ENCODE results near the gene STRN.
"Not testable (repeated sequence)": the region's sequence is repeated elsewhere in the genome, so short reads cannot be mapped to it uniquely, and the experiment has no call there.

The STRN gene

DNA sequence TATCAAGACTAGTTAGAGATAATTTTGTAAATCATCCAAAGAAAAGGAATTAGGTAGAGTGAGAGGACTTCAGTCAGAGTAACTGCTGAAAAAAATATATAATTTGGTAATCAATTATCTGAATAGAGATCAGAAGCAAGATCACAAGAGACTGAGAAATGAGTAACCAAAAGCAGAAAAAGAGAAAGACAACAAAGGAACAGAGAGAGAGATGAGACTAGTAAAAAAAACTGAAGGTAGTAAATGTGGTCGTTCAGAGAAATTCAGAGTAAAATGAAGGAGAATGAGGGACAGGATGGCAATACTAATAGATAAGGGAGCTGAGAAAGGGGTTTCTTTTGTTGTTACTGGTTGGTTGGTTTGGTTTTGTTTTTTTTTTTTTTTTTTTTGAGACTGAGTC, 16.5 kb downstream of the STRN start:
- no peaks in the 10 kb centered on the region for H3K9me3 Mint-ChIP-seq (ENCODE audit: low read depth)
- no peak overlapping the region for H3K4me3 Mint-ChIP-seq
- peaks cover 35% of the 10 kb centered on the region for H3K4me1 Mint-ChIP-seq (ENCODE audit: low read depth)
- peak overlapping the region; percentile 36 for H3K27ac Mint-ChIP-seq
- H3K36me3 Mint-ChIP-seq: peaks cover 3% of the 10 kb centered on the region
- H3K27me3 Mint-ChIP-seq: no peaks in the 10 kb centered on the region

DNA sequence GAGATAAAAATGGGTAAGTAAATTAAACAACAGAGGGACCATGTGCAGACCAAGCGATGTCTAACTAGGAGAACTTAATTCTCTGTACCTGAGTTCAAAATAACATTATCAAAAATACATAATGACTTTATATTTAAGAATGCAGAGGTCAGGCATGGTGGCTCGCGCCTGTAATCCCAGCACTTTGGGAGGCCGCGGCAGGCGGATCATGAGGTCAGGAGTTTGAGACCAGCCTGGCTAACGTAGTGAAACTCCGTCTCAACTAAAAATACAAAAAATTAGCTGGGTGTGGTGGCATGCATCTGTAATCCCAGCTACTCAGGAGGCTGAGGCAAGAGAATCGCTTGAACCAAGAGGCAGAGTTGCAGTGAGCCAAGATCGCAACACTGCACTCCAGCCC, 21.1 kb downstream of the STRN start:
- not testable (repeated sequence) for H3K4me3 Mint-ChIP-seq; H3K36me3 Mint-ChIP-seq; H3K27ac Mint-ChIP-seq; H3K9me3 Mint-ChIP-seq (ENCODE audit: low read depth); H3K27me3 Mint-ChIP-seq
- H3K4me1 Mint-ChIP-seq (ENCODE audit: low read depth): peaks cover 13% of the 10 kb centered on the region

DNA sequence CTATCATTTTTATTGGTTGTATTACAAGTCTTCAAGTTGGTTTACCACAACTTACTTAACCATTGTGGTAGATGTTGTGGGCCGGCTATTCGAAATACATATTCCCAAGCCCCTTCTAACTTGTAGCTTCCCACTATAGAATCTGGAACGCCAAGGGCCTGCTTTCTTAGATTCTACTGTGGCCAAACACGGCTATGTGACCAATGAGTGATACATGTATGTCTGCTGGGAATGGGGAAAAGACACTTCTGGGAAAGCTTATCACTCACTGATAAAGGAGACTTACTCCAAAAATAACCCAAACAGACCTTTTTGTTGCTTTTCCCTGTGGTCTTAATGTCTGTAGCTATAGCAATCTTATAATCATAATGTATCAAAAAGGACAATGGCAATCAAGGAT, 24.5 kb downstream of the STRN start:
- no peak overlapping the region for H3K27ac Mint-ChIP-seq
- H3K36me3 Mint-ChIP-seq: no peaks in the 10 kb centered on the region
- H3K4me1 Mint-ChIP-seq (ENCODE audit: low read depth): no peaks in the 10 kb centered on the region
- H3K4me3 Mint-ChIP-seq: no peak overlapping the region
- H3K27me3 Mint-ChIP-seq: no peaks in the 10 kb centered on the region
- no peaks in the 10 kb centered on the region for H3K9me3 Mint-ChIP-seq (ENCODE audit: low read depth)

DNA sequence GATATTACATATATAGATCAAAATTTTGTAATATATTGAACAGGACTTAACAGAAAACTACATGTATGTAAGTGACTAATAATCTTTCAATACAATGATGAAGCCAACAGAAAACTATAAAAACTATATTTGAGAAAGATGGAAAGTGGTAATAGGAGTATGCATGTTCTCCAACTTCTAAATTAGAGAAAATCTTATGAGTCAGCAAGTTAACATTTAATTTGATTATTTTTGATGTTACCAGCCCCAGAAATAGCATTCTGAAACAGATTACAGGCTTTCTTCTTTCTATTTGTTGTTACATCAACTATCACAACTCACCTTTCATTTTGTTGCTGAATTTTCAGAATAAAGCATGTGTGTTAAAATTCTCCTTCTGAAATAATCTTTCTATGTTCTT, 29.8 kb downstream of the STRN start:
- H3K27me3 Mint-ChIP-seq, H3K27ac Mint-ChIP-seq: not testable (repeated sequence)
- peaks cover 10% of the 10 kb centered on the region for H3K4me1 Mint-ChIP-seq (ENCODE audit: low read depth)

DNA sequence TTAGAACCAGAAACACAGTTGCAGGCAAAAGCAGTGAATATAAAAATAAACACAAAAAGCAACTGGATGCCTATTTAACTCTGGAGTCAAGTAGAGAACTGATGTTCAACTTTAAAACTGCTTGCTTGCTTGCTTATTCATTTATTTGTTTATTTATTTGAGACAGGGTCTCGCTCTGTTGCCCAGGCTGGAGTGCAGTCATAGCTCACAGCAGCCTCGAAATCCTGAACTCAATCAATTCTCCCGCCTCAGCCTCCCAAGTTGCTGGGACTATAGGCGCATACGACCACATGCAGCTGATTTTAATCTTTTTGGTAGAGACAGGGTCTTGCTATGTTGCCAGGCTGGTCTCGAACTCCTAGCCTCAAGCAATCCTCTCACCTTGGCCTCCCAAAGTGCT, 34.6 kb downstream of the STRN start:
- not testable (repeated sequence) for H3K27me3 Mint-ChIP-seq; H3K9me3 Mint-ChIP-seq (ENCODE audit: low read depth); H3K27ac Mint-ChIP-seq; H3K4me3 Mint-ChIP-seq
- peaks cover 20% of the 10 kb centered on the region for H3K4me1 Mint-ChIP-seq (ENCODE audit: low read depth)
- peaks cover 10% of the 10 kb centered on the region for H3K36me3 Mint-ChIP-seq

More for the DNA sequence above, 29.8 kb downstream of the STRN start:
- not testable (repeated sequence) for H3K4me3 Mint-ChIP-seq; H3K36me3 Mint-ChIP-seq; H3K9me3 Mint-ChIP-seq (ENCODE audit: low read depth)

DNA sequence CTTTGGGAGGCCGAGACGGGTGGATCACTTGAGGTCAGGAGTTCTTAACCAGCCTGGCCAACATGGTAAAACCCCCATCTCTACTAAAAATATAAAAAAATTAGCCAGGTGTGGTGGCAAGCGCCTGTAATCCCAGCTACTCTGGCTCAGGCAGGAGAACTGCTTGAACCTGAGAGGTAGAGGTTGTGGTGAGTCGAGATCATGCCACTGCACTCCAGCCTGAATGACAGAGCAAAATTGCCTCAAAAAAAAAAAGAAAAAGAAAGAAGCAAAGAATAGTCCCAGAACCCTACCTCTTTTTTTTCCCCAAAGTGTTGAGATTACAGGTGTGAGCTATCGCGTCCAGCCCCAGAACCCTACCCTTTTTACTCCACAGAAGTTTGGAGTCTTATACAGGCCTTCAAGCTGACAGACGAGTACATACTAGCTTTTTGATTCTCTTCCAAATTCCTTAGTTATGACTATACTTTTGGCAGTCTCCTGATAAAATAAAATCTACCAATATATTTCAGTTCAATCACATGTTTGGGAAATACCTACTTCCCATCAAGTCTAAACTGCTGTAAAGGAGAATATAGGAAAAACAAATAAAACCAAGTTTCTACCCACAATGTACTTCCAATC, 35.4 kb downstream of the STRN start:
- Mint-ChIP-seq H3K4me1 (ENCODE audit: low read depth) (peaks cover 25% of the 10 kb centered on the region), H3K27ac (peak overlapping the region; percentile 1)
- not testable (repeated sequence) for H3K4me3 Mint-ChIP-seq

DNA sequence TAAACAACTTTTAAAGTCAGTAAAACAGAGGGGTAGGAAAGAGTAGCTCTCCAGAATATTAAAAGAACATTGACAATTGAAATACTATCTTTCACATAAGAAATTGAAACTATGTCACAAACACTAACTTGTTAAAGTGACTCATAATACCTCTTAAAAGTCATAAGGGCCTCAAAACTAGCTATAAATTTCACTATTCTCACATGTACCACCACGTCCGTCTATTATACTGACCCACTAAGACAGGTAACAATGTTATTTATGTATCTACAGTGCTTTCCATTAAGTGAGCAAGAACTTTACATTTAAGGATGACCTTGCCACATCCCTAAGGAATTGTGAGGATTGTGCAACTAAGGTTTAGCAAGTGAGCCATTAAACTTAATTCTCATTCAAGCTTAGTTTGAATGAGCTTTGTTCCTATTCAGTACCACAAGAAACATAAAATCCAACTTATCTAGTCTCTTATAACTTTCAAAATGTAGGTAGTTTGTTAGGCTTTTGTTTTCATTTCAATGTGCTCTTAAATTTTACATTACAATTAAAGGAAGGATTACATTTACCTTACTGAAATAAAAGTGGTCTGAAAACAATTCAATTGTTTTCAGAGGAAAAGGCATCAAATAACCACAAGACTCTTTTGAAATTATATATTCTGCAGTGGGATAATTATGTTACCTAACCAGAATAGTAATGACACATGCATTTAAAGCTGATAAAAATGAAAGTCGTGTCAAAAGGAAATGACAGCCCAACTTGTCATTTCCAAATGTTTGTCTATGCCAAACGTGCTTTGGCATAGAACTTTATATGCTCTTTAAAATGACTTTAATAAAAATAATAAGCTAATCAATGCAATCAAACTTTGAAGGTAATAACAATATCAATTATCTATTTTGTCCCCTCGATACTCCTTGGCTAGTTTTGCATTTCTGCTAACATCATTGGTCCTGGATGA, 39.9 kb downstream of the STRN start:
- not testable (repeated sequence) for H3K27me3 Mint-ChIP-seq; H3K9me3 Mint-ChIP-seq (ENCODE audit: low read depth); H3K36me3 Mint-ChIP-seq
- Mint-ChIP-seq H3K27ac (peak overlapping the region; percentile 87), H3K4me1 (ENCODE audit: low read depth) (peaks cover 44% of the 10 kb centered on the region), H3K4me3 (peak overlapping the region; percentile 51)

More for the DNA sequence above, 35.4 kb downstream of the STRN start:
- H3K36me3 Mint-ChIP-seq; H3K27me3 Mint-ChIP-seq; H3K9me3 Mint-ChIP-seq (ENCODE audit: low read depth): not testable (repeated sequence)

DNA sequence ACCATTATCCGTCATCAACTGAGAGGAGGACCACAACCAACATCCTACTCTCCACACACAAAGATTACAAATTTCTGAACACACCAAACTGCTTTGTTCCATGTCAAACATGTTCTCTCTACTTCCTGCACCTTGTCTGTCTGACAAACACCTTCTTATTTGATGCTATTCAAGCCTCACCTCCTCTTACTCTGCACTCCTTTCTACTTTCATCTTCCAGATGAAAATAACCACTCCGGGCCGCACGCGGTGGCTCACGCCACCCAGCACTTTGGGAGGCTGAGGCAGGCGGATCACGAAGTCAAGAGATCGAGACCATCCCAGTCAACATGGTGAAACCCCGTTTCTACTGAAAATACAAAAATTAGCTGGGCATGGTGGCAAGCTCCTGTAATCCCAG, 43.7 kb downstream of the STRN start:
- not testable (repeated sequence) for H3K27me3 Mint-ChIP-seq; H3K9me3 Mint-ChIP-seq (ENCODE audit: low read depth); H3K36me3 Mint-ChIP-seq
- Mint-ChIP-seq H3K4me3 (peak overlapping the region; percentile 24), H3K27ac (peak overlapping the region; percentile 69), H3K4me1 (ENCODE audit: low read depth) (peaks cover 42% of the 10 kb centered on the region)

DNA sequence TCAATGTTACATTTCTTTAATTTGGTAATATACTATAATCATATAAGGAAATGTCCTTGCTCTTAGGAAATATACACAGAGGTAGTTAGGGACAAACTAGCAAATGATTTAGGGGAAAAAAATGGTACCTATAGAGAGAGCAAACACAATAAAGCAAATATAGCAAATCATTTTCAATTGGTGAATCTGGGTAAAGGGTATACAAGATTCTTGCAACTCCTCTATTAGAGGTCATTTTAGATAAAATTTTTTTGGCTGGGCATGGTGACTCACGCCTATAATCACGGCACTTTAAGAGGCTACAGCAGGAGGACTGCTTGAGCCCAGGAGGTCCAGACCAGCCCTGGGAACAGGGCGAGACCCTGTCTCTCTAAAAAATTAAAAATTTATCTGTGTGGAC, 44.4 kb downstream of the STRN start:
- H3K4me1 Mint-ChIP-seq (ENCODE audit: low read depth): peaks cover 41% of the 10 kb centered on the region
- H3K4me3 Mint-ChIP-seq: no peak overlapping the region
- peaks cover 5% of the 10 kb centered on the region for H3K36me3 Mint-ChIP-seq
- no peaks in the 10 kb centered on the region for H3K9me3 Mint-ChIP-seq (ENCODE audit: low read depth)
- H3K27me3 Mint-ChIP-seq: no peaks in the 10 kb centered on the region
- no peak overlapping the region for H3K27ac Mint-ChIP-seq

DNA sequence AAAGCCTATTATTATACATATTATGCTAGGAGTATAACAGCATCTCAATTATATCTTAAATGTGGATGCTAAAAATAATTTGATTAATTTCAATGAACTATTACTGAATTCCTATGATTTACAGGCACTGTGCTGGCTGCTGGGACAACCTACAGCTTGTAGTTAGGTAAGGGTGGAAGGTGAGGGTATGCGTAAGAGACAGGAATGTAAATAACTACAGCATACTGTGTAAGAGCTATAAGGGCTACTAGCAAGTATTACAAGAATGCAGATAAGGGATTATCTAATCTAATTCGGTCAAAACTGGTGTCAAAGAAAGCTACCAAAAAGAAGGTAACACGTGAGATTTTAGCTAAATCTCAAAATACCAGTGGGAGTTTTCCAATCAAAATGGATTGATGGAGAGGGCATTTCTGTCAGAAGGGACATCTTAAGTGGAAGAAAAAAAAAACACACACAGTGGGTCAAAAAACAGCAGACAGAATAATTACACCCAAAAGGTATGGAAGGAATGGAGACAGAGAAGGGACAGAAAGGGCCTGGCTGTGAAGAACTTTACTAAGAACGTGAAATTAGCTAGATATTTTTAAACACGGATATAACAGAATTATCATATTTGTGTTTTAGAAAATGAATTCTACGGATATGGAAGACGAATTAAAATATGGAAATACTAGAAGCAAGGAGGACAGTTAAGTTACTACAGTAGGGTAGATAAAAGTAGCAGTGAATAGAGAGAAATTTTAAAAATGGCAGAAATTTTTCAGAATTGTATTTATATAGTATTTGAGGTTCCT, 47.1 kb downstream of the STRN start:
- H3K4me1 Mint-ChIP-seq (ENCODE audit: low read depth): peaks cover 24% of the 10 kb centered on the region
- no peaks in the 10 kb centered on the region for H3K9me3 Mint-ChIP-seq (ENCODE audit: low read depth)
- no peaks in the 10 kb centered on the region for H3K27me3 Mint-ChIP-seq
- no peak overlapping the region for H3K4me3 Mint-ChIP-seq
- no peak overlapping the region for H3K27ac Mint-ChIP-seq
- H3K36me3 Mint-ChIP-seq: peaks cover 8% of the 10 kb centered on the region

DNA sequence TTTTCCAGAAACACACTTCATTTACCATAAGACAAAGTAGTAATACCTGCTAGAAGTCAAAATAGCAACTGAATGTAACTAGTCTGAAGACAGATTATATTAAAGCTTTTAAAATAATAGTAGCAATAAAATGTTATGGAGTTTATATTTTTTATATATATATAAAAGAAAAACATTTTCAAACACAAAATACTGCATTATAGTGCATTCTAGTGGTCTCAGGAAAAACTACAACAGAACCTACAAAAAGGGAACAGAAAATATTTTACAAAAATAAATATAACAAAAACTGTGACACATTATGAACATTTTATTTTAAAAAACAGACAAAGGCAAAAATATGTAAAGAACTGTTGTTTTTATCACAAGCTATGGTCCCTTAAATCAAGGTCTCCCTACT, 48.0 kb downstream of the STRN start:
- Mint-ChIP-seq H3K27me3 (no peaks in the 10 kb centered on the region), H3K4me1 (ENCODE audit: low read depth) (peaks cover 19% of the 10 kb centered on the region), H3K36me3 (peaks cover 6% of the 10 kb centered on the region), H3K27ac (no peak overlapping the region), H3K9me3 (ENCODE audit: low read depth) (no peaks in the 10 kb centered on the region), H3K4me3 (no peak overlapping the region)

DNA sequence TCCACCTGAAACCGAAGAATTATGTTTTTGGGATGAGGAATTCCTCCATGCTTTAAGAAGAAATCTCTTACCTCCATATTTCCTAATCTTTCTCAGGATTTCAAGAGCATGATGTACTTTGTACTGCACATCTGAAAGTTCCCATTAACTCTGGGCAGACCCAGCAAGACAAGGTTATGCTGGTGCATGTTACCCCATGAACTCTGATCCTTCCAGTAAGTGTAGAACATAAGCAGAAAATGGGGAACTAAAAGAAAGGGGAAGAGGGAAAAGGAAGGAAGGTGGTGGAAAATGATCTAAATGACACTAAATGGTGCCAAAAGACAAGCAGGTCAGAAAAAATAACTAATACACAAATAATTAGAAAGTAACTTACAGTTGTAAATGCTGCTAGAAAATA, 50.7 kb downstream of the STRN start:
- H3K36me3 Mint-ChIP-seq: peaks cover 6% of the 10 kb centered on the region
- H3K27me3 Mint-ChIP-seq: no peaks in the 10 kb centered on the region
- H3K4me1 Mint-ChIP-seq (ENCODE audit: low read depth): no peaks in the 10 kb centered on the region
- no peak overlapping the region for H3K4me3 Mint-ChIP-seq
- H3K27ac Mint-ChIP-seq: no peak overlapping the region
- H3K9me3 Mint-ChIP-seq (ENCODE audit: low read depth): no peaks in the 10 kb centered on the region

DNA sequence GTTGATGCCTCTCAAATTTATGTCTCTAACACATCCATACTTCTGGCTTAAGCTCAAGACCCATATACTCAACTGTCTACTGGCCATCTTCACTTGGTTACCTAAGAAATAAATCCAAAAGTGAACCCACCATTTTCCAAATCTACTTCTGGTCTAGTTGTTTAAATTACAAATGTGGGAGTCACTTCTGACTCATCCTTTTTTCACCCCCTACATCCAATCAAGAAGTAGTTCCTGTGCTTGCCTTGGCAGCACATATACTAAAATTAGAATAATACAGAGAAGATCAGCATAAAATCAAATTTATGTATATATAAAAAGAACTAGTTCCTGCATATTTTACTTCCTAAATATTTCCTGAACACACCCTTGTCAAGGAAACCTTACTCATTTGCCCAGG, 53.6 kb downstream of the STRN start:
- H3K4me1 Mint-ChIP-seq (ENCODE audit: low read depth): peaks cover 6% of the 10 kb centered on the region
- no peak overlapping the region for H3K4me3 Mint-ChIP-seq
- H3K9me3 Mint-ChIP-seq (ENCODE audit: low read depth): no peaks in the 10 kb centered on the region
- peaks cover 14% of the 10 kb centered on the region for H3K36me3 Mint-ChIP-seq
- no peak overlapping the region for H3K27ac Mint-ChIP-seq
- H3K27me3 Mint-ChIP-seq: no peaks in the 10 kb centered on the region

DNA sequence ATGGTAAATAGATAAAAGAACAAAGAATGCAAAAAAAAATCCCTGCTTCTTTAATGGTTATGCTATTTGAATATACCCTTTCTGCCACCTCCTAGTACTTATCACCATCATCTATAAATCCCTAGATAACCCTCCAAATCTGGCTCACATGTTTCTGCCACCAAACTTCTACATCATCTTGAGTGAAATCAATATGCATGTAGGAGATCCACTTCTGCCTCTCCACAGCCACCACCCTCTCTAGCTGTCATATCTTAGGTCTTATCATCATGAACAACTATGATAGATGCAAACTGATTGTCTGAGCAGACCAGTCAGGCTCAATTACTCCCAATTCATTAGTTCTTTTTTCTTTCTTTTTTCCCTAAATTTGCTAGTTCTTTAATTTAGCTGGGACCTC, 55.3 kb downstream of the STRN start:
- H3K9me3 Mint-ChIP-seq (ENCODE audit: low read depth): no peaks in the 10 kb centered on the region
- H3K27me3 Mint-ChIP-seq: no peaks in the 10 kb centered on the region
- H3K4me3 Mint-ChIP-seq: no peak overlapping the region
- H3K4me1 Mint-ChIP-seq (ENCODE audit: low read depth): peaks cover 6% of the 10 kb centered on the region
- no peak overlapping the region for H3K27ac Mint-ChIP-seq
- peaks cover 16% of the 10 kb centered on the region for H3K36me3 Mint-ChIP-seq

DNA sequence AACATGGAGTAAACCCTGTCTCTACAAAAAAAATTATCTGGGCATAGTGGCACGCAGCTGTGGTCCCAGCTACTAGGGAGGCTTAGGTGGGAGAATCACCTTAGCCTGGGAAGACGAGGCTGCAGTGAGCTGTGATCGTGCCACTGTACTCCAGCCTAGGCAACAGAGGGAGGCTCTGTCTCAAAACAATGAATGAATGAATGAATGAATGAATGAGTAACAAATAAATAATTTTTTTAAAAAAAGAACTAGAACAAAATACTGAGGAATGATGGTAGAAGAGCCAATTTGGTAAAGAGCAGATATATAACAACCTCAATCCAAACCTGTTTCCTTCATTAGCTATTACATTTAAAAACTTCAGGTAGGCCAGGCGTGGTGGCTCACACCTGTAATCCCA, 60.1 kb downstream of the STRN start:
- H3K27me3 Mint-ChIP-seq: no peaks in the 10 kb centered on the region
- no peak overlapping the region for H3K27ac Mint-ChIP-seq

More for the DNA sequence above, 60.1 kb downstream of the STRN start:
- Mint-ChIP-seq H3K9me3 (ENCODE audit: low read depth) (no peaks in the 10 kb centered on the region), H3K4me1 (ENCODE audit: low read depth) (peaks cover 6% of the 10 kb centered on the region), H3K36me3 (peaks cover 18% of the 10 kb centered on the region), H3K4me3 (no peak overlapping the region)
